PFSK-1 (cell line): ENCODE measurements around the gene GRB10.

Experiments used
- POLR2AphosphoS5 ChIP-seq: IDR thresholded peaks from 2 replicates; pipeline ENCODE4 v1.6.1; 2012; ENCODE audit warnings: low read depth, mild to moderate bottlenecking, control low read depth, low read length, moderate library complexity
- REST ChIP-seq, 2 experiments: IDR thresholded peaks; 2 replicates each; pipeline versions ENCODE4 v1.6.1 to v1.8.0; 2011 to 2012; ENCODE audit warnings: low read depth in 2 of 2, low read length in 2 of 2, control low read depth in 1 of 2, inconsistent platforms in 1 of 2, mild to moderate bottlenecking in 1 of 2, moderate library complexity in 1 of 2; ENCODE audit not compliant: insufficient read depth in 1 of 2
- TAF1 ChIP-seq: IDR thresholded peaks from 2 replicates; pipeline ENCODE4 v1.6.1; 2012; ENCODE audit warnings: low read length, control low read depth, borderline replicate concordance; ENCODE audit not compliant: insufficient read depth

GRCh38 chr7:50799873-50800272, 17.2 kb upstream of the GRB10 start:
- TF ChIP-seq POLR2AphosphoS5 = no peak
- no peak for TF ChIP-seq REST (IDR thresholded peaks at IDR 0.05; ENCODE audit: insufficient read depth in 1 of 2, low read depth in 2 of 2, low read length in 2 of 2)
- no peak for TF ChIP-seq TAF1
